Pancreas (tissue), 10 donors: ENCODE results near the gene GOLGA8B. TPM values are rescaled to one million over a fixed set of nuclear protein-coding genes. Genes with fewer than 3 reads are reported as not detected.
"Not testable (repeated sequence)": the region's sequence is repeated elsewhere in the genome, so short reads cannot be mapped to it uniquely, and the experiment has no call there.

Experiments
- ATAC-seq, 4 donors: fragments of 200-7000 bp; cut with Tn5 transposase; one replicate each; pipeline versions ENCODE4 v1.8.0 to v1.9.1; 2020; ENCODE audit warnings: mild to moderate bottlenecking in 4 of 4, moderate library complexity in 4 of 4
- DNase-seq, 6 donors: peaks; one replicate each; pipeline ENCODE4 v3.0.0-alpha.2; 2020
- FAIRE-seq: peaks from 2 replicates; lab custom pipeline; 2012; peaks lifted over from hg19 to GRCh38; lab: Jason Lieb, UNC
- H3K27ac ChIP-seq, 4 donors: fragments of 200-600 bp; sonication (generic); 1 replicate in 3 of 4; 2 replicates in 1 of 4; pipeline versions ENCODE4 v1.5.0 to v1.8.0; 2020
- H3K27me3 ChIP-seq, 4 donors: fragments of 200-600 bp; one replicate each; pipeline ENCODE4 v1.8.0; 2021
- H3K36me3 ChIP-seq, 3 donors: fragments of 200-600 bp; sonication (generic) in 1 of 3; one replicate each; pipeline versions ENCODE4 v1.5.0 to v1.8.0; 2020 to 2021
- H3K4me1 ChIP-seq, 3 donors: fragments of 200-600 bp; one replicate each; pipeline ENCODE4 v1.8.0; 2021
- H3K4me3 ChIP-seq, 4 donors: fragments of 200-600 bp; sonication (generic) in 2 of 4; one replicate each; pipeline versions ENCODE4 v1.5.0 to v1.8.0; 2020 to 2021
- H3K9me3 ChIP-seq, 4 donors: fragments of 200-600 bp; one replicate each; pipeline ENCODE4 v1.8.0; 2021
- CTCF ChIP-seq, 4 donors: fragments of 200-600 bp; sonication (generic) in 3 of 4; IDR thresholded peaks; one replicate each; pipeline versions ENCODE4 v1.5.0 to v1.8.0; 2021; ENCODE audit warnings: antibody characterized with exemption in 4 of 4
- WGBS, 2 donors: extraction: QIAGEN DNeasy Blood & Tissue Kit; methylation state at CpG; one replicate each; pipeline ENCODE4 v1.1.7; 2013; 5-methylcytosine and 5-hydroxymethylcytosine counted together
- intact Hi-C, 3 donors: fragments of 100-400 bp; cut with DNase I; formaldehyde crosslinking; loops; one replicate each; pipeline versions ENCODE4 v1.11.1 to v1.14.2; 2022
- polyA plus RNA-seq, 2 donors: library from polyadenylated mRNA; stranded (reverse); fragments of 200-250 nt; gene quantifications; one replicate each; pipeline ENCODE4 v1.2.3, GENCODE V29; 2013
- total RNA-seq, 6 donors: library from RNA; stranded (reverse); fragmentation: NEBNext Ultra II Directional in 4 of 6; extraction: Animal tissue kit (Norgen Biotek cat#: 25700) in 4 of 6; gene quantifications; one replicate each; pipeline versions ENCODE4 v1.2.1 to v1.2.4, GENCODE V29; 2021 to 2023
- donor health status: healthy with polysubstance abuse.
- donor health status: DM: no; HTN: no; CAD: no; lungs with moderate emphysema.
- donor health status: DM: no; HTN: no; CAD: no.
- donor health status: control.
- donor health status: control.
- donor health status: Bipolar disorder and iron deficiency.
- donor health status: DM: yes; HTN: yes; CAD: no.
- donor health status: DM: no; HTN: no; CAD: no.
- donor health status: DM: no; HTN: no; CAD: no.
- donor health status: DM: yes; HTN: yes; CAD: no.

Gene GOLGA8B
- total RNA-seq: 100 to 1,000 TPM in 5 of 6 donors, 10 to 100 TPM in 1; 77.7 to 245 (median 115) TPM
- polyA plus RNA-seq: 100 to 1,000 TPM; 371 to 529 TPM

GRCh38 chr15:34583399-34584329, at the start of gene GOLGA8B:
TSS of gene GOLGA8B (minus strand) at chr15:34583651. CDS start at chr15:34535912, 47,739 bp downstream.
- Histone ChIP-seq H3K4me3 (peak within 1 kb of the TSS; percentile 70 to 99 (median 86)), H3K27me3 (no peaks in the 10 kb centered on the region), H3K4me1 (peaks cover 0 to 3% (median 0%) of the 10 kb centered on the region in 3 donors), H3K36me3 (no peaks in the 10 kb centered on the region), H3K9me3 (no peaks in the 10 kb centered on the region), H3K27ac (peak within 1 kb of the TSS; percentile 47 to 70 (median 64))
- intact Hi-C loops: no loop called here
- WGBS, 2 donors: 0 to 1% methylated on average over 97 to 101 of the region's 101 CpGs
- ATAC-seq (peak; percentile 71 to 83 (median 78)), FAIRE-seq (no peak), DNase-seq (peak; percentile 76 to 95 (median 84))
- no peak for TF ChIP-seq CTCF (IDR thresholded peaks at IDR 0.05)

- intact Hi-C loops, FAIRE-seq: not testable (repeated sequence)
Measured at GRCh38 chr15:34633165-34633564, 49.7 kb upstream of the GOLGA8B start.

GRCh38 chr15:34628577-34629152, 45.2 kb upstream of the GOLGA8B start:
- no peak for ATAC-seq
- WGBS, 2 donors: 42 to 49% methylated on average over 2 of the region's 2 CpGs
- intact Hi-C loops: no loop called here

More at GRCh38 chr15:34633165-34633564, 49.7 kb upstream of the GOLGA8B start:
- H3K9me3 ChIP-seq, H3K4me1 ChIP-seq, H3K27me3 ChIP-seq, H3K27ac ChIP-seq, DNase-seq, H3K4me3 ChIP-seq, ATAC-seq, H3K36me3 ChIP-seq: not testable (repeated sequence)
- WGBS, 2 donors: 76 to 82% methylated on average over 3 of the region's 3 CpGs

GRCh38 chr15:34625007-34625406, 41.6 kb upstream of the GOLGA8B start:
- no peaks in the 10 kb centered on the region for H3K27me3 ChIP-seq
- H3K36me3 ChIP-seq: no peaks in the 10 kb centered on the region
- no peak overlapping the region for H3K4me3 ChIP-seq
- DNase-seq (no peak), FAIRE-seq (no peak), ATAC-seq (no peak)
- intact Hi-C loops: no loop called here
- H3K9me3 ChIP-seq: no peaks in the 10 kb centered on the region
- H3K4me1 ChIP-seq: no peaks in the 10 kb centered on the region
- no peak overlapping the region for H3K27ac ChIP-seq
- WGBS, 2 donors: 78 to 79% methylated on average over 5 of the region's 5 CpGs
- TF ChIP-seq CTCF (IDR thresholded peaks at IDR 0.05): no peak

More at GRCh38 chr15:34628577-34629152, 45.2 kb upstream of the GOLGA8B start:
- H3K27ac ChIP-seq: no peak overlapping the region
- no peak overlapping the region for H3K4me3 ChIP-seq
- no peaks in the 10 kb centered on the region for H3K36me3 ChIP-seq
- no peaks in the 10 kb centered on the region for H3K9me3 ChIP-seq
- peak; percentile 47 for FAIRE-seq
- no peak for TF ChIP-seq CTCF (IDR thresholded peaks at IDR 0.05)
- DNase-seq: no peak
- H3K27me3 ChIP-seq: no peaks in the 10 kb centered on the region
- no peaks in the 10 kb centered on the region for H3K4me1 ChIP-seq

GRCh38 chr15:34621675-34622074, 38.2 kb upstream of the GOLGA8B start:
- no peak for DNase-seq

More at GRCh38 chr15:34621675-34622074, 38.2 kb upstream of the GOLGA8B start:
- peak in 3 of 4 donors; percentile 60 to 66 (median 63) for ATAC-seq
- peak; percentile 41 for FAIRE-seq
- Histone ChIP-seq H3K27ac (no peak overlapping the region), H3K4me3 (no peak overlapping the region), H3K27me3 (peaks cover 0 to 6% (median 0%) of the 10 kb centered on the region in 4 donors), H3K4me1 (no peaks in the 10 kb centered on the region), H3K36me3 (no peaks in the 10 kb centered on the region), H3K9me3 (no peaks in the 10 kb centered on the region)
- WGBS, 2 donors: 32 to 39% methylated on average over 5 of the region's 5 CpGs
- intact Hi-C loops: no loop called here
- peak in 1 of 4 donors; percentile 8 for TF ChIP-seq CTCF (IDR thresholded peaks at IDR 0.05)
